CD4-positive, alpha-beta T cell treated with Interleukin-15 for 1 hour (primary cell): Measurements from ENCODE around the gene ITGB1BP2.
"Not testable (repeated sequence)": the region's sequence is repeated elsewhere in the genome, so short reads cannot be mapped to it uniquely, and the experiment has no call there.

Experiments
- DNase-seq: peaks from one replicate; pipeline ENCODE4 v3.0.0-alpha.2; 2020

Gene ITGB1BP2

GRCh38 chrX:71302461-71303213 lies 1.1 kb downstream of the ITGB1BP2 start:
- no peak for DNase-seq

DNA sequence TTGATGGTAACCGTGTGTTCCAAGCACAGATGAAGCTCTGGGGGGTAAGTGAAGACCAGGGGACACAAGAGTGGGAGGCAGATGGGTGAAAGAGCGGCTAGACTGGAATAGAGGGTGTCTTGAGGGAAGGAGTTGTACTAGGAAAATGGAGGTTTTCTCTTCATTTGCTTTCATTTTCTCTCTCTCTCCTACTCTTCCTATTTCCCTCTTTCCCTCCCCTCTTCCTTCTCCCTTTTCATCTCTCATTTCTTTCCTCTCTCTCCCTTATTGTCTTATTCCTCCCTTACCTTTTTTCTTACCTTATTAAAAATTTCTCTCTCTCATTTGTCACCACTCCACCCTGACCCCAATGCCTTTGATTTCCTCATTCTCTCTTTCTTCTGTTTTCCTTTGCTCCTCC lies 3.0 kb downstream of the ITGB1BP2 start:
- no peak for DNase-seq

GRCh38 chrX:71315917-71316316 lies 14.4 kb downstream of the ITGB1BP2 start:
- DNase-seq = no peak

DNA sequence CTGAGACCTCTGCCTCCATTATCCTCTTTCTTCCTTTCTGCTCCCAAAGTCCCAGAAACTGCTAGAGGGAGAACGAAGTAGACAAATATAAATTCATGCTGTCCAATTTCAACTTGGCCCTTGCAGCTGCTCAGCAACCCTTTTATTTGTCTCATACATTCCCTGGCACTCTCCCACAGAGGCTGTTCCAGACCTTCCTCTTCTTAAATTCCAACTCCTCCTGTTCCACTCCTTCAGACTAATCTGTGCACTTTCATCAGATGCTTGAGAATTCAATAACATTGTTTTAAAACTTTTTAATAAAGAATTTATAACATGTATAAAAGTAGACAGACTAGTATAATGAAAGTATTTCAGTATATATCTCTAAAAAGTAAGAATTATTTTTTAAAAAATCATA lies 15.4 kb downstream of the ITGB1BP2 start:
- DNase-seq = not testable (repeated sequence)

DNA sequence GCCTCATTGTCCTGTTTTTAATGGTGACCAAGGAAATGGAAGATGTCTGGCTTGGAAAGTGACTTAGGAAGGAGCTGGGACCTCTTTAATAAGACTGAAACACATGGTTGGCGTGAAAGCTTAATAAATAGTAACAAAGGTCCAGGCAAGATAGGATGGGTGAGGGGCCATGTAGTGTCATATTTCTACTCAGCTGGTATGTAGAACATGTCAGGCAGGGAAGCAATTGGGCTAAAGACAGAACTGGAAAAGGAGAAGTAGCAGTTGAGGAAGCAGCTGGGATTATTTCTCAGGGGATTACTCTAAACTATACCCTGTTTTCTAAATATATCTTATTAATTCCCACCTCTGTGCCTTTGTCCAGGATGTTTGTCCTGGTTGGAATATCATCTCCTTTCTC lies 18.6 kb downstream of the ITGB1BP2 start:
- no peak for DNase-seq

- no peak for DNase-seq
Measured at GRCh38 chrX:71321731-71322130, 20.2 kb downstream of the ITGB1BP2 start.

GRCh38 chrX:71324452-71324851 lies 22.9 kb downstream of the ITGB1BP2 start:
- DNase-seq = not testable (repeated sequence)

- no peak for DNase-seq
Measured at GRCh38 chrX:71326394-71326793, 24.8 kb downstream of the ITGB1BP2 start.

- not testable (repeated sequence) for DNase-seq
Measured at GRCh38 chrX:71349151-71349665, 47.7 kb downstream of the ITGB1BP2 start.

DNA sequence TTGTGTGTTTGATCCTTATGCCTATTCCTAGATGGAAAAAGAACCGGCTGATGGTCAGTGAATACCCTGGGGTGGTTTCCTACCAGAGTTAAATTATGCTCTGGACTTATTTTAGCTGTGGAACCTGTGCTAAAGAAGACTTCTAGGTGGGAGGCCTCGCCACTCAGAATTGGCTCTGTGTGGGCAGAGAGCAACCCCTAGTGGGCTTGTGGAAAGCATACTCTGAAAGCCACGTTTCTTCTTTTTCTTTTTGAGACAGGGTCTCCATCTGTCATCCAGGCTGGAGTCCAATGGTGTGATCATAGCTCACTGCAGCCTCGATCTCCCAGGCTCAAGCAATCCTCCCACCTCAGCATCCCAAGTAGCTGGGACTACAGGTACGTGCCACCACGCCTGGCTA lies 48.3 kb downstream of the ITGB1BP2 start:
- not testable (repeated sequence) for DNase-seq

GRCh38 chrX:71352439-71352838 lies 50.9 kb downstream of the ITGB1BP2 start:
- not testable (repeated sequence) for DNase-seq
